Sigmoid colon (tissue), 7 donors: Measurements from ENCODE around the gene SH3BP1. TPM values are rescaled to one million over a fixed set of nuclear protein-coding genes. Genes with fewer than 3 reads are reported as not detected.

ENCODE experiments used
- DNase-seq: peaks from one replicate; pipeline ENCODE4 v3.0.0-alpha.2; 2019
- H3K27ac ChIP-seq, 4 donors: fragments of 200-600 bp; sonication (generic); one replicate each; pipeline ENCODE4 v1.5.1; 2016 to 2019; ENCODE audit warnings: mild to moderate bottlenecking in 1 of 4
- H3K27me3 ChIP-seq, 3 donors: fragments of 200-600 bp; sonication (generic); one replicate each; pipeline ENCODE4 v1.5.1; 2019; ENCODE audit warnings: mild to moderate bottlenecking in 1 of 3
- H3K36me3 ChIP-seq, 4 donors: fragments of 200-600 bp; sonication (generic); one replicate each; pipeline ENCODE4 v1.5.1; 2016 to 2019
- H3K4me1 ChIP-seq, 4 donors: fragments of 200-600 bp; sonication (generic); one replicate each; pipeline ENCODE4 v1.5.1; 2017 to 2019
- H3K4me3 ChIP-seq, 4 donors: fragments of 200-600 bp; sonication (generic); one replicate each; pipeline ENCODE4 v1.5.1; 2017 to 2019; ENCODE audit warnings: mild to moderate bottlenecking in 2 of 4, moderate library complexity in 1 of 4
- H3K9me3 ChIP-seq, 4 donors: fragments of 200-600 bp in 3 of 4; sonication (generic) in 3 of 4; one replicate each; pipeline versions ENCODE4 v1.5.1 to v1.6.1; 2013 to 2019
- CTCF ChIP-seq, 4 experiments: fragments of 450-650 bp in 3 of 4; fragments of 200-600 bp in 1 of 4; IDR thresholded peaks; one replicate each; pipeline ENCODE4 v1.5.1; 2016 to 2019; ENCODE audit warnings: antibody characterized with exemption in 4 of 4, mild to moderate bottlenecking in 3 of 4, moderate library complexity in 2 of 4
- EP300 ChIP-seq, 4 donors: sonication (generic); formaldehyde crosslinking; IDR thresholded peaks; one replicate each; pipeline ENCODE4 v1.6.1; 2017; ENCODE audit warnings: antibody characterized with exemption in 4 of 4
- POLR2A ChIP-seq, 2 donors: fragments of 450-650 bp; IDR thresholded peaks; one replicate each; pipeline ENCODE4 v1.6.1; 2016; ENCODE audit warnings: antibody characterized with exemption in 2 of 2, mild to moderate bottlenecking in 2 of 2, moderate library complexity in 2 of 2
- POLR2AphosphoS5 ChIP-seq, 4 donors: sonication (generic); formaldehyde crosslinking; IDR thresholded peaks; one replicate each; pipeline ENCODE4 v1.6.1; 2017; ENCODE audit warnings: antibody characterized with exemption in 4 of 4
- WGBS, 2 donors: extraction: QIAGEN DNeasy Blood & Tissue Kit; methylation state at CpG; one replicate each; pipeline ENCODE4 v1.1.7; 2013; 5-methylcytosine and 5-hydroxymethylcytosine counted together
- intact Hi-C: fragments of 100-400 bp; cut with DNase I; formaldehyde crosslinking; loops from one replicate; pipeline ENCODE4 v1.15.1; 2023
- polyA plus RNA-seq, 3 donors: library from polyadenylated mRNA; stranded (reverse); fragments of 200-250 nt; gene quantifications; one replicate each; pipeline ENCODE4 v1.2.3, GENCODE V29; 2013
- total RNA-seq, 4 donors: library from RNA; depleted of rRNA; stranded (reverse); fragments of >200 nt; gene quantifications; one replicate each; pipeline ENCODE4 v1.1.0, GENCODE V29; 2016
- donor health status: healthy with polysubstance abuse.
- donor health status: Bipolar disorder and iron deficiency.
- donor health status: healthy.

Gene SH3BP1
- total and polyA plus RNA-seq, 7 donors, result 1.4 to 71.2 (median 6.9) TPM

GRCh38 chr22:37674248-37674647 is 34.8 kb downstream of the SH3BP1 start:
- H3K27me3 ChIP-seq, result no peaks in the 10 kb centered on the region
- peaks cover 0 to 9% (median 1%) of the 10 kb centered on the region in 4 donors for H3K36me3 ChIP-seq
- H3K27ac ChIP-seq, result peak overlapping the region; percentile 92 to 99 (median 95)
- H3K9me3 ChIP-seq, result no peaks in the 10 kb centered on the region
- H3K4me3 ChIP-seq, result peak overlapping the region in 1 of 4 donors; percentile 67
- TF ChIP-seq EP300 (IDR thresholded peaks at IDR 0.05) (no peak), POLR2A (IDR thresholded peaks at IDR 0.05) (no peak), CTCF (IDR thresholded peaks at IDR 0.05) (no peak), POLR2AphosphoS5 (IDR thresholded peaks at IDR 0.05) (no peak)
- intact Hi-C loops, result no loop called here
- no peak for DNase-seq
- H3K4me1 ChIP-seq, result peaks cover 0 to 70% (median 58%) of the 10 kb centered on the region in 4 donors
- 73 to 81% methylated on average over 12 of the region's 12 CpGs for WGBS, 2 donors

- Histone ChIP-seq H3K36me3 (peaks cover 0 to 18% (median 6%) of the 10 kb centered on the region in 4 donors), H3K4me3 (peak within 1 kb of the TSS; percentile 48 to 67 (median 59)), H3K27ac (peak within 1 kb of the TSS; percentile 92 to 99 (median 95)), H3K4me1 (peaks cover 0 to 62% (median 52%) of the 10 kb centered on the region in 4 donors), H3K27me3 (no peaks in the 10 kb centered on the region), H3K9me3 (no peaks in the 10 kb centered on the region)
- intact Hi-C loops, result no loop called here
- no peak for TF ChIP-seq CTCF (IDR thresholded peaks at IDR 0.05)
- peak; percentile 79 to 89 for TF ChIP-seq POLR2A (IDR thresholded peaks at IDR 0.05)
- TF ChIP-seq EP300 (IDR thresholded peaks at IDR 0.05), result peak in 2 of 4 donors; percentile 49 to 50
- TF ChIP-seq POLR2AphosphoS5 (IDR thresholded peaks at IDR 0.05), result peak; percentile 83 to 97 (median 92)
- DNase-seq, result peak; percentile 99
- WGBS, 2 donors, result 10 to 16% methylated on average over 34 of the region's 34 CpGs
These were observed 35.8 kb downstream of the SH3BP1 start, which contains the start of gene LGALS1 for GRCh38 chr22:37674951-37675929. LGALS1 (plus strand) TSS chr22:37675636; CDS start chr22:37675703, 67 bp downstream.

GRCh38 chr22:37675930-37676735 is 36.7 kb downstream of the SH3BP1 start:
- DNase-seq, result peak; percentile 86
- intact Hi-C loops, result loop anchor here (2.0 kb wide), 1 partner anchor 69 kb away; no protein-coding TSS in a partner anchor

More at GRCh38 chr22:37675930-37676735, 36.7 kb downstream of the SH3BP1 start:
- TF ChIP-seq POLR2A (IDR thresholded peaks at IDR 0.05), result no peak
- TF ChIP-seq CTCF (IDR thresholded peaks at IDR 0.05), result no peak
- no peak for TF ChIP-seq EP300 (IDR thresholded peaks at IDR 0.05)
- no peak for TF ChIP-seq POLR2AphosphoS5 (IDR thresholded peaks at IDR 0.05)
- Histone ChIP-seq H3K27me3 (no peaks in the 10 kb centered on the region), H3K4me1 (peaks cover 0 to 66% (median 56%) of the 10 kb centered on the region in 4 donors), H3K9me3 (no peaks in the 10 kb centered on the region), H3K36me3 (peaks cover 0 to 18% (median 6%) of the 10 kb centered on the region in 4 donors), H3K4me3 (peak overlapping the region; percentile 48 to 67 (median 59)), H3K27ac (peak overlapping the region; percentile 92 to 99 (median 95))
- WGBS, 2 donors, result 22 to 40% methylated on average over 17 of the region's 17 CpGs
